Amygdala (tissue), 56 donors: ENCODE data around the gene MAK.
"Not testable (repeated sequence)": the region's sequence is repeated elsewhere in the genome, so short reads cannot be mapped to it uniquely, and the experiment has no call there.

ENCODE experiments used
- DNase-seq, 56 donors: peaks; one replicate each; lab custom pipeline; 2025; lab: John Stamatoyannopoulos, UW

MAK gene

GRCh38 chr6:10793695-10794094 lies 44.6 kb downstream of the MAK start:
- DNase-seq, result no peak

DNA sequence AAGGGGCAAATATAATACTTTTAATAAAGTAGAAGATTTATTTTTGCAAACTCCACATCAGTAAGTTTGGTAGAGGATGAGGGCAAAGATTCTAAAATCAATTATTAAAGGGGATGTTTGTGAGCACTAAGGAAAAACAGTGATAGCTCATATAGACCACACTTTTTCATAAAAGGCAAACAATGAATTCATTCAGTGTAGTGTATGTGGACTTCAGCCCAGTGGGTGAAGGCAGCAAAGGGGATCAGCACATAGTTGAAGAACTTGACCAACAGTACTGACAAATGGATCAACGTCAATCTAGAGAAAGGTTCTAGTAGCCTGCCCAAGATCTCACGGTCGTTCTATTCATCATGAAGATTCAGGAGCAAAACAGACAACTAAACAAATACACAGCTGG lies 45.3 kb downstream of the MAK start:
- no peak for DNase-seq

DNA sequence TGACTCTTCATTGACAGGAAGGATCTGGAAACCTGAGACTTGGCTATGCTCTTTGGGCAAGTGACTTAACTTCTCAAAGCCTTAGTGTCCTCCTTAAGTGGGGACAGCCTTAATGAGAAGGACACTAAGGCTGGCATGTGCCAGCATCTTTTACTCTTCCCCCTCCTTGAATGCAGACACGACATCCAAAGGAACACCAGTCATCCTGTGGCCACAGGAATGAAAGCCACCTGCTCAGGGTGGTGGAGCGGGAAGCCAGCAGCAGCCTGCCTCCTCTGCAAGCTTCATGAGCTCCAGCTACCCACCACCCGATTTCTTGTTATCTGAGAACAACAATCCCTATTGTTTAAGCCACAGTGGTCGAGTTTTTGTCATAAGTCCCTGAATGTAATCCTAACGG lies 46.2 kb downstream of the MAK start:
- DNase-seq, result no peak

DNA sequence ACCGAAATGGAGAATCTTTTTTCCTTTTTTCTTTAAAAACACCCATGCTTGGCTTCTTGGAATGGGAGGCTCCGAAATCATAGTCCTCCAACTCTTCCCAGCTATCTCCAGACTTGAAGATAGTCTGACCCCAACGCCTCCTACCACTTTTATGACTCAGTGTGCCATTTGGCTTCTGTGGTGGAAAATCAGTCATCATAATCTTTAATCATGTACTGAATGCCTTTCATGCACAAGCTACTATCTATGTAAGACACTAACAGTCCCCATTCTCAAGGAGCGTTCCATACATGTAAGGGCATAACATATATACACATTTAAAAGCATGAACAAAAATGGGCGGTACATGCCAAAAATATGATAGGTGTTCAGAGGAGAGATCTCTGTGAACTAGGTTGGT lies 46.7 kb downstream of the MAK start:
- DNase-seq, result no peak

DNA sequence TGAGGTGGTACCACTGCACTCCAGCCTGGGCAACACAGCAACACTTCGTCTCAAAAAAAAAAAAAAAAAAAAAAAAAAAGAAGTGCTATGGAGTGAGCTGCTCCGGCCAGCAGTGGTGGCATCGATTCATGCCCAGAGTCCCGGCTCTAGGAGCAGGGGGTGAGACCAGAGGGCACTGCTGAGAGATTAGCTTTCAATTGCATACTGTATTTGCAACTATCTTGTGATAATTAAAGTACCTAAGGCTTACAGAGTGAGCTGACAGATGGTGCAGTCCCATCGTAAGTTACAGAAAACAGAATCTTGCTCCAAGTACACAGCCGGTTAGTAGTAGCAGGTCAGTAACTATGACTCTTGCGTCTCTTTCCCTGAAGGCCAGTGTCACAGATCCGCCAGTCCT lies 59.3 kb downstream of the MAK start:
- no peak for DNase-seq

DNA sequence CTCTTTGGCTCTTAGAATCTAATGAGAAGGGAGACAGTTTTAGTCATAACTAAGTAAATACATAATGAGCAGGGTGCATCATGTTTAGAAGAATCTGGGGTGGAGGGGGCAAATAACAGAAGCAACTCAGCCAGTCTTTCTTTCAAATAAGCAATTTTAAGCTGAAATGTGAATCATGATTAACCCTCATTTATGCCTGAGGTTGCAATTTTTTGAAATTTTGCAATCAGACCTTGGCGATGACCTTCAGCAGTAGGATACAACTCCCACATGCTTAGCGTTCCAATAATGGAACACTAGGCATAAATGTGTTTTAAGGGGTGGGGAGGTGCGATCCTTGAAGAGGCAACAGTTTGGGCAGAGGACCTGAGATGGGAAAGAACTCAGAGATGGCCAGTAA lies 60.1 kb downstream of the MAK start:
- DNase-seq, result no peak

DNA sequence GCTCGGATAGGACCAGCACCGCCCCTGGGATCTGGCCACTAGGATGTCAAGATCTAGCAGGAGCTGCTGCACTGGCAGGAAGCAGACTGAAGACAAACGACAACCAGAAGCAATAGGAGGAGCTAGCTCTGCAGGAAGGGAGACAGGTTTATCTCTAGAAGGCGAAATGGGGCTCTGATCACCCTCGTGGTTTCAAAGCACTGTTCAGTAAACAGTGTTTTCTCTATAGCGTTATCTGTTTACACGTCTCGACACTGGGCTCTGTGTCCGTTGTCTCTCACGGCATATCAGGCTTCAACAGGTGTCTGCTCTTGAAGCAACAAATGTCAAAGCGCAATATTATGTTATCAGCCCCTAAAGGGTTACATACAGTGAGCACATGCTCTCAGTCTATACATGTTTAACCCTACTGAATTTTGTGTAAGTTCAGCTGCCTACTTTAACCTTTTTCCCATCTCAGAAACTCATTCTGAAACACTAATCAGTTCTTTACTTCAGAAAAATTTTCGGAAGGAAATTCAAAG lies 66.9 kb downstream of the MAK start:
- no peak for DNase-seq

DNA sequence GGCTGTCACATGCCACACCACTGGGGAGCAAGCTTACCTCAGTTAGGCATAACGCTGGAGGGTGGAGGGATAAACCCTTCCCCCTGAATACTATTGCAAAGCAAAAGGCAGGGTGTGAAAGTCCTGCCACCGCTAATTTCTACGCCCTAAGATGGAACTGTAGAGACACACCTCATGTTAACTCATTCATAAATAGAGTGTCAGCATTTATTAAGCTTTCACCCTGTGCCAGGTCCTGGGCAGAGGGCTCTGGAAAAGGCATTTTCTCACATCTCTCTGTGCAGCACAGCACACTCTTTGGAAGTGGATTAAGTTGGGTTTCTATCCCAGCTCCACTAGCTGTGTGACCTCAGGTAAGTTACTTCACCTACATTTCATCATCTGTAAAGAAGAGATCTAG lies 68.9 kb downstream of the MAK start:
- no peak for DNase-seq

- DNase-seq, result no peak
These were observed 75.3 kb downstream of the MAK start for GRCh38 chr6:10763006-10763405.

DNA sequence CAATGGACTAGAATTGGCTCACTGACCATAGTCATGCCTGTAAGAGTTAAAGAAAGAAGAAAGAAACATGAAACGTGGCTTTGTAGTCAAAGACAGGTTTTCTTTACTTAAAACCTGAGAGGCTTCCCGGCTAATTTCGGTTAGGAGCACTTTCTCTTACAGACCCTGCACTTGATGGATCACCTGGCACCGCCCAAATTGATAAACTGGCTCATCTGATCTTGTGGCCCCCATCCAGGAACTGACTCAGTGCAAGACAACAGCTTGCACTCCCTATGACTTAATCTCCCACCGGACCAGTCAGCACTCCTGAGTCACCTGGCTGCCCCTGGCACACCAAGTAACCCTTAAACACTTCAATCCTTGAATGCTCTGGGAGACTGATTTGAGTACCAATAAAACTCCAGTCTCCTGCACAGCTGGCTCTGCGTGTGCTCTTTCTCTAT lies 78.4 kb downstream of the MAK start:
- no peak for DNase-seq

DNA sequence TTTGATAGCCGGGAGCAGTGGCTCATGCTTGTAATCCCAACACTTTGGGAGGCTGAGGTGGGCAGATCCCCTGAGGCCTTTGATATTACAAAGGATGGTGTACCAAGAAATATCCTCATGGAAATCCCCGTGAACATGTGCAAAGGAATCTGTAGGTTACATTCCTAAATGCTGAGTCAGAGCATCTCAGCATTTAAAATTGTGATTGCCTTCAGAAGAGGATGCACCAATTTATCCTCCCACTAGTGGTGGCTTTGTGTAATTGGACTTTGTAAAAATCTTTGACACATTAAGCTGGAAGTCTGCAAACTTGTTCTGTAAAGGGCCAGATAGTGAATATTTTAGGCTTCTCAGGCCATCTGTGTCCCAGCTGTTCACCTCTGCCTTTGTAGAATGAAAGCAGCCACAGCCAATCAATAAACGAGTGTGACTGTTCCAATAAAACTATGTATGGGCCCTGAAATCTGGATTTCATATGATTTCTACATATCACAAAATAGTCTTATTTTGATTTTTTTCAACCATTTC lies 79.0 kb downstream of the MAK start:
- DNase-seq, result no peak

DNA sequence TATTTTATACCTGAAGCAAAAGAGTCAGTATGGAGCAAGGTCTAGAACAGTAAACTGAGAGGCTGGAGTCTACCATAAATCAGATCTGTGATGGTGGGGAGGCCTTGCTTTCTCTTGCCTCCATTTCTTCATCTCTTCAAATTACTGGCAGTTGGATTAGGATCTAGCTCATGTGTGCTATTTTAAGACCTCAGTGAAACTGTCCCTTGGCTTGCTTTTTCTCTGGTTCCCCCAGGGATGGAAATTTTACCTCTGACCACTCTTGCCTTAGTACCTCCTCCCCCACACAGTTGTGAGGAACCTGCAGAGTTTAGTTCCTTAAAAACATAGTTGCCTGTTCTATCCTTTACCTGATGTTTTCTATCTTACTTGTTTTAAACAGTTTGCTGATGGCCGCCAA lies 82.3 kb downstream of the MAK start:
- DNase-seq, result no peak

- DNase-seq, result not testable (repeated sequence)
These were observed 86.6 kb downstream of the MAK start for GRCh38 chr6:10751757-10752156.

DNA sequence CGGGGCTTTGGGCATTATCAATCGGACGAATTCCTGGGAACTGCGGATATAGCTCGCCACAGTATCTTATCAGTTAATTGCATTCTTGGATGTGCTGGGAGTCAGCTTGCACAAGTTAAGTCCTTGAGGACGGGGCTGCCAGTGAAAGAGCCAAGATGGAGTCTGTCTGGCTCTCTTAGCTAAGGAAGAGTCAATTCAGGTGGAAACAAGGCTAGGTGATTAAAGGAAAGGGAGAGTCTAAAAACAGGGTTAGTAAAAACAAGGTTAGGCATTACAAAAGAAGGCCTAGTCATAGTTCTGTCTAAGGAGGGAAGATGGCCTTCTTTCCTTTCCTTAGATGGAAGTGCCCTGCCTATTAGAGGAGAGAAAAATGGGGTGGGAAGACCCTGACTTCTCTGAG lies 87.8 kb downstream of the MAK start:
- DNase-seq, result not testable (repeated sequence)

DNA sequence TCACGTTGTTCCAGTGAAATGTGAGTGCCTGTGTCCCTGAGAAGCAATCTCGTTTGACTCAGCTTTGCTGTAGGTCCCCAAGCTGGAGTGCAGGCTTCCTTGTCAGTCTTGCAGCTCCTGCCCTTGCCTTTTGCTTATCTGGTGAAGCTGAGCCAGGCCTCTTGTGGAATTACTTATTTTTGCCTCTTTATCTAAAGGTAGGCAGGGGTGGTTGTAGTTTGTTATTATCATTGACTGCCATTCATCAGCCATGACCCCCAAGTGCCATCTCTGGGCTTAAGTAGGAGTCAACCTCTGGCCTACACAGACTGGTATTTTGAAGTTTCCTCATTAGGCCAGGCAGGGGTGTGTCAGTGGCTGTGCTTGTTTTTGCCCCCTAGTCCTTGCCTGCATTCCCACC lies 88.6 kb downstream of the MAK start:
- DNase-seq, result no peak

GRCh38 chr6:10747251-10747972 lies 90.9 kb downstream of the MAK start, which contains the start of gene TMEM14B:
TMEM14B (plus strand) TSS chr6:10747805; CDS start chr6:10749246, 1,441 bp downstream.
- DNase-seq, result peak; percentile 84 to 99 (median 97)

GRCh38 chr6:10746915-10747250 lies 91.5 kb downstream of the MAK start:
- DNase-seq, result no peak

DNA sequence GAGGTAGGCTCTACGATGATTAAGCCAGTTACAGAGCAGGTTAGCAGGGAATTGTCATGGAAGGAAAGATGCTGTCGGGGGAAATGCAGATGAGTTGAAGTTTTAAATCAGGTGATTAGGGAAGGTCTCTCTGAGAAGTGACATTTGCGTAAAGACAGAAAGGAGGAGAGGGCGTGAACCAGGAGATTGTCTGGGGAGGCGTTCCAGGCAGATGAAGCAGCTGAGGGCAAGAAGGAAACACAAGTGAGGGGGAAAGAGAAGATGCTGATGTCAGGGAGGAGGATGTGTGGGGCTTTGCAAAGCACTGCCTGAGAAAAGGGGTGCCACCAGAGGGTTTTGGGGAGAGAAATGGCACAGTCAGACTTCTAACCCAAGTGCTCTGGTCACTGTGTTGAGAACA lies 93.2 kb downstream of the MAK start:
- no peak for DNase-seq

DNA sequence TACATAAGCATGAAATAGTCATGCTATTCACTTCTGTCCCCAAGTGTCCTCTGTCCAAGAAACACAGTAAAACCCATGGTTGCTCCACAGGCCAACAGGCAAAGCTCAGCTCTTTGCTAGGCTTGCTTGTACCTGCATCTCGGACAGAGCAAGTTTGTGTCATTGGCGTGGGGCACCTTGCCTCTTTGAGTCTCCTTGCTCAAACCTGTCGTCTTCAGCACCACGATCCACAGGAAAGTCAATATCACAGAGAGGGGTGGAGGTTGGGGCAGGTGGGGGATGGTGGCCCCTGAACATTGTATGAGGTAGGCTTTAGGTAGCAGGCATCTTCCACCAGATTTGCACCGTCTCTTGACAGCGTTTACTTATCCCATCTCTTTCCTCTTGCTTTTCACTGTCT lies 94.8 kb downstream of the MAK start:
- no peak for DNase-seq

GRCh38 chr6:10742251-10742650 lies 96.1 kb downstream of the MAK start:
- no peak for DNase-seq

DNA sequence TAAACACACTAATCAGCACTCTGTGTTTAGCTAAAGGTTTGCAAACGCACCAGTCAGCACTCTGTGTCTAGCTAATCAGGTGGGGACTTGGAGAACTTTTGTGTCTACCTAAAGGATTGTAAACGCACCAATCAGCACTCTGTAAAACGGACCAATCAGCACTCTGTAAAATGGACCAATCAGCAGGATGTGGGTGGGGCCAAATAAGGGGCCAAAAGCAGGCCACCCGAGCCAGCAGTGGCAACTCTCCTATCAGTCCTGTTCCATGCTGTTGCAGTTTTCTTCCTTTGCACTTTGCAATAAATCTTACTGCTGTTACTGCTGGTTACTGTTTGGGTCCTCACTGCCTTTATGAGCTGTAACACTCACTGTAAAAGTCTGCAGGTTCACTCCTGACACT lies 96.7 kb downstream of the MAK start:
- DNase-seq, result not testable (repeated sequence)

- no peak for DNase-seq
These were observed 98.3 kb downstream of the MAK start for GRCh38 chr6:10740061-10740460.

DNA sequence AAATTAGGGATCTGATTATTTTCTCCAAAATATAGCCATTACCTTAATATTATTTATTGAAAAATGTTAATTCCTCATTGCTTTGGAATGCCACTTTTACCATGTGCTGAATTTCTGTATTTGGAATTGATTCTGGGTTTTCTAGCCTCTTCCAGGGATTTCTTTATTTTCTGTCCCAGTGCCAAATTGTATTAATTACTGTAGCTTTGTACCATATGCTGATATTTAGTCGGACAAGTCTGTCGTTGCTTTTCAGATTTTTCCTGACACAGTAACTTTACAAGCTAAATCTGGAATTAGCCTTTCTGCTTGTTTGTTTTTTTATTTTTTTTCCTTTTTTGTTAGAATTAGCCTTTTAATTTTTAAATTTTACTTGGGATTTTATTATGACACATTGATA lies 101.6 kb downstream of the MAK start:
- no peak for DNase-seq
